Adrenal gland (tissue), 12 donors: Measurements from ENCODE around the gene C4BPA. TPM values are rescaled to one million over a fixed set of nuclear protein-coding genes. Genes with fewer than 3 reads are reported as not detected.

Experiments
- DNase-seq, 7 donors: peaks; one replicate each; pipeline ENCODE4 v3.0.0-alpha.2; 2019 to 2020
- H3K27ac ChIP-seq, 5 donors: fragments of 200-600 bp; sonication (generic) in 4 of 5; 1 replicate in 3 of 5; 2 replicates in 2 of 5; pipeline versions ENCODE4 v1.5.1 to v1.8.0; 2016 to 2020; ENCODE audit warnings: mild to moderate bottlenecking in 1 of 5
- H3K27me3 ChIP-seq: fragments of 200-600 bp; 2 replicates; pipeline ENCODE4 v1.8.0; 2021
- H3K36me3 ChIP-seq, 2 donors: fragments of 200-600 bp; replicated peaks in 1 of 2; 1 replicate in 1 of 2; 2 replicates in 1 of 2; pipeline versions ENCODE4 v1.5.1 to v1.8.0; 2018 to 2022
- H3K4me1 ChIP-seq, 2 donors: fragments of 200-600 bp; replicated peaks in 1 of 2; 1 replicate in 1 of 2; 2 replicates in 1 of 2; pipeline versions ENCODE4 v1.5.1 to v1.8.0; 2018 to 2021
- H3K4me3 ChIP-seq, 4 donors: fragments of 200-600 bp; sonication (generic) in 3 of 4; one replicate each; pipeline ENCODE4 v1.5.1; 2016 to 2018
- H3K9me3 ChIP-seq, 3 donors: fragments of 200-600 bp; sonication (generic) in 1 of 3; replicated peaks in 1 of 3; 1 replicate in 2 of 3; 2 replicates in 1 of 3; pipeline versions ENCODE4 v1.5.1 to v1.8.0; 2016 to 2021
- CTCF ChIP-seq, 6 experiments: fragments of 450-650 bp in 4 of 6; fragments of 200-600 bp in 2 of 6; sonication (generic) in 1 of 6; IDR thresholded peaks; 1 replicate in 5 of 6; 2 replicates in 1 of 6; pipeline versions ENCODE4 v1.5.1 to v1.8.0; 2016 to 2021; ENCODE audit warnings: antibody characterized with exemption in 6 of 6, mild to moderate bottlenecking in 2 of 6, moderate library complexity in 1 of 6
- POLR2A ChIP-seq, 2 donors: fragments of 450-650 bp; IDR thresholded peaks; one replicate each; pipeline ENCODE4 v1.6.1; 2017; ENCODE audit warnings: antibody characterized with exemption in 2 of 2, mild to moderate bottlenecking in 2 of 2, moderate library complexity in 1 of 2
- WGBS, 4 donors: extraction: QIAGEN DNeasy Blood & Tissue Kit in 2 of 4; methylation state at CpG; one replicate each; pipeline versions ENCODE4 v1.1.5 to v1.1.7; 2013 to 2017; 5-methylcytosine and 5-hydroxymethylcytosine counted together
- intact Hi-C, 2 donors: fragments of 100-400 bp; cut with DNase I; formaldehyde crosslinking; loops; one replicate each; pipeline versions ENCODE4 v1.14.1 to v1.15.0; 2022 to 2023
- polyA plus RNA-seq, 3 donors: library from polyadenylated mRNA; stranded (reverse); fragments of 200-250 nt in 2 of 3; fragments of 350-450 nt in 1 of 3; fragmentation: Illumina TruSeq in 1 of 3; extraction: RNeasy Lipid Tissue Mini Kit (QIAGEN cat#74804) in 1 of 3; gene quantifications; one replicate each; pipeline ENCODE4 v1.2.3, GENCODE V29; 2013 to 2014
- total RNA-seq, 9 donors: library from RNA; depleted of rRNA in 4 of 9; stranded (reverse); fragments of >200 nt in 4 of 9; fragments of 120-200 nt in 1 of 9; fragmentation: NEBNext Ultra II Directional in 1 of 9; extraction: Animal tissue kit (Norgen Biotek cat#: 25700) in 1 of 9; gene quantifications; one replicate each; pipeline versions ENCODE4 v1.1.0 to v1.2.4, GENCODE V29; 2013 to 2023
- donor health status: healthy with polysubstance abuse.
- donor health status: Bipolar disorder and iron deficiency.
- donor health status: DM: yes; HTN: yes; CAD: no.
- donor health status: DM: no; HTN: no; CAD: no.
- donor health status: DM: no; HTN: no; CAD: no.
- donor health status: DM: yes; HTN: yes; CAD: no.

C4BPA gene
- total and polyA plus RNA-seq, 12 donors: 0.13 to 23.4 (median 0.57) TPM; not detected in 5

GRCh38 chr1:207077012-207077411 is 27.0 kb upstream of the C4BPA start:
- H3K4me1 ChIP-seq: no peaks in the 10 kb centered on the region
- no peaks in the 10 kb centered on the region for H3K27me3 ChIP-seq
- intact Hi-C loops: no loop called here
- no peak for TF ChIP-seq POLR2A (IDR thresholded peaks at IDR 0.05)
- no peak for TF ChIP-seq CTCF (IDR thresholded peaks at IDR 0.05)
- H3K27ac ChIP-seq: no peak overlapping the region
- H3K4me3 ChIP-seq: no peak overlapping the region
- no peaks in the 10 kb centered on the region for H3K9me3 ChIP-seq
- 93 to 100% (median 97%) methylated on average over 1 of the region's 1 CpG for WGBS, 4 donors
- peaks cover 0 to 9% of the 10 kb centered on the region in 2 donors for H3K36me3 ChIP-seq
- no peak for DNase-seq

- Histone ChIP-seq H3K4me1 (no peaks in the 10 kb centered on the region), H3K27ac (no peak overlapping the region)
Measured at GRCh38 chr1:207077470-207078377, 26.3 kb upstream of the C4BPA start.

GRCh38 chr1:207078578-207079132 is 25.4 kb upstream of the C4BPA start:
- Histone ChIP-seq H3K4me3 (no peak overlapping the region), H3K36me3 (peaks cover 0 to 8% of the 10 kb centered on the region in 2 donors), H3K4me1 (no peaks in the 10 kb centered on the region), H3K27me3 (no peaks in the 10 kb centered on the region), H3K9me3 (no peaks in the 10 kb centered on the region), H3K27ac (no peak overlapping the region)
- WGBS, 4 donors: 82 to 88% (median 82%) methylated on average over 11 of the region's 11 CpGs
- intact Hi-C loops: loop anchor here in 1 of 2 donors (2.0 kb wide), 1 partner anchor 30 kb away; no protein-coding TSS in a partner anchor
- no peak for DNase-seq
- no peak for TF ChIP-seq CTCF (IDR thresholded peaks at IDR 0.05)
- TF ChIP-seq POLR2A (IDR thresholded peaks at IDR 0.05): no peak

More at GRCh38 chr1:207077470-207078377, 26.3 kb upstream of the C4BPA start:
- TF ChIP-seq CTCF (IDR thresholded peaks at IDR 0.05): peak; percentile 85 to 91 (median 88)
- TF ChIP-seq POLR2A (IDR thresholded peaks at IDR 0.05): no peak
- Histone ChIP-seq H3K36me3 (peaks cover 0 to 8% of the 10 kb centered on the region in 2 donors), H3K27me3 (no peaks in the 10 kb centered on the region), H3K9me3 (no peaks in the 10 kb centered on the region), H3K4me3 (no peak overlapping the region)
- intact Hi-C loops: loop anchor here in 1 of 2 donors (2.0 kb wide), 1 partner anchor 29 kb away; no protein-coding TSS in a partner anchor
- DNase-seq: peak; percentile 62 to 85 (median 76)
- WGBS, 4 donors: 36 to 40% (median 38%) methylated on average over 6 of the region's 6 CpGs

- 76 to 92% (median 83%) methylated on average over 4 to 6 of the region's 6 CpGs for whole genome bisulfite sequencing, 4 donors
- Histone ChIP-seq H3K36me3 (peaks cover 0 to 8% of the 10 kb centered on the region in 2 donors), H3K4me3 (no peak overlapping the region), H3K27ac (no peak overlapping the region), H3K9me3 (no peaks in the 10 kb centered on the region), H3K27me3 (no peaks in the 10 kb centered on the region), H3K4me1 (peaks cover 0 to under 1% of the 10 kb centered on the region in 2 donors)
- intact Hi-C loops: loop anchor here in 1 of 2 donors (2.0 to 5.0 kb wide), 2 partner anchors 31 to 328 kb away; no protein-coding TSS in a partner anchor
- peak in 1 of 7 donors; percentile 2 for DNase-seq
- no peak for TF ChIP-seq CTCF (IDR thresholded peaks at IDR 0.05)
- no peak for TF ChIP-seq POLR2A (IDR thresholded peaks at IDR 0.05)
Measured at GRCh38 chr1:207079706-207080241, 24.3 kb upstream of the C4BPA start.
